ENCODE measurements around the gene ADIPOR2.

DNA sequence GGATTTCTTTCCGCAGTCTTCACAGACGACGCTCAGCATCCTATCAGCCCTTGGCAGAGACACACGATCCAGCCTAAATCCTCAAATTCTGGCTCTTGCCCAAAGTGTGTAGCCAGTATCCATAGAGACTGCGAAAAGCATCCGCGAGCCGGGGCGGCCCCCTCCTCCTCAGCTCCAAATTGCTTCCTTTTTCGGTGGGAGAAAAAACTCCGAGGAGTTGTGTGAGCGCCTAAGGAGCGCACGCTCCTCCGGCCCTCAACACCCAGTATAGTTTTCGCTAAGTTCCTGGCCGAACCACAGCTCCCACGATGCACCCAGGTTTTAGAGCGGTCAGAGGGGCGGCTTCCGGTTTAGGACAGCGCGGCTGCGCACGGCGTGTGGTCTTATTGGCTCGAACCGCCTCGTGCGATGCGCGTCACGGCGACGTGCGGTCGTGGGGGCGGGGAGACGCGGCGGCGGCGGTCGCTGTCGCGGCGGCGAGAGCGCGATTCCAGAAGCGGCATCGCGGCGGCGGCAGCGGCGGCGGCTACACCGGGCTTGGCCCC is at the start of gene ADIPOR2:
- TF ChIP-seq, protein P1, sequence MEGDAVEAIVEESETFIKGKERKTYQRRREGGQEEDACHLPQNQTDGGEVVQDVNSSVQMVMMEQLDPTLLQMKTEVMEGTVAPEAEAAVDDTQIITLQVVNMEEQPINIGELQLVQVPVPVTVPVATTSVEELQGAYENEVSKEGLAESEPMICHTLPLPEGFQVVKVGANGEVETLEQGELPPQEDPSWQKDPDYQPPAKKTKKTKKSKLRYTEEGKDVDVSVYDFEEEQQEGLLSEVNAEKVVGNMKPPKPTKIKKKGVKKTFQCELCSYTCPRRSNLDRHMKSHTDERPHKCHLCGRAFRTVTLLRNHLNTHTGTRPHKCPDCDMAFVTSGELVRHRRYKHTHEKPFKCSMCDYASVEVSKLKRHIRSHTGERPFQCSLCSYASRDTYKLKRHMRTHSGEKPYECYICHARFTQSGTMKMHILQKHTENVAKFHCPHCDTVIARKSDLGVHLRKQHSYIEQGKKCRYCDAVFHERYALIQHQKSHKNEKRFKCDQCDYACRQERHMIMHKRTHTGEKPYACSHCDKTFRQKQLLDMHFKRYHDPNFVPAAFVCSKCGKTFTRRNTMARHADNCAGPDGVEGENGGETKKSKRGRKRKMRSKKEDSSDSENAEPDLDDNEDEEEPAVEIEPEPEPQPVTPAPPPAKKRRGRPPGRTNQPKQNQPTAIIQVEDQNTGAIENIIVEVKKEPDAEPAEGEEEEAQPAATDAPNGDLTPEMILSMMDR (IDR thresholded peaks at IDR 0.05; ENCODE audit: low read depth, low read length) = no peak
- TF ChIP-seq POLR2A (IDR thresholded peaks at IDR 0.05; ENCODE audit: extremely low read depth, insufficient read length) (peak; percentile 73), MYC (IDR thresholded peaks at IDR 0.05; ENCODE audit: low read depth, low read length) (peak; percentile 53; the same call in 1 of the 2 replicates)
- TF ChIP-seq, protein P2, sequence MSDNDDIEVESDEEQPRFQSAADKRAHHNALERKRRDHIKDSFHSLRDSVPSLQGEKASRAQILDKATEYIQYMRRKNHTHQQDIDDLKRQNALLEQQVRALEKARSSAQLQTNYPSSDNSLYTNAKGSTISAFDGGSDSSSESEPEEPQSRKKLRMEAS (IDR thresholded peaks at IDR 0.05; ENCODE audit: low read depth, low read length) = peak; percentile 83
